AG08395 (cell line): ENCODE data around the gene ACE.
A peak's percentile ranks its signal among the peaks of the same experiment; 100 is the strongest.

ENCODE experiments used
- DNase-seq: peaks from one replicate; pipeline ENCODE4 v3.0.0; 2012; ENCODE audit warnings: mixed read lengths, low spot score

ACE gene

DNA sequence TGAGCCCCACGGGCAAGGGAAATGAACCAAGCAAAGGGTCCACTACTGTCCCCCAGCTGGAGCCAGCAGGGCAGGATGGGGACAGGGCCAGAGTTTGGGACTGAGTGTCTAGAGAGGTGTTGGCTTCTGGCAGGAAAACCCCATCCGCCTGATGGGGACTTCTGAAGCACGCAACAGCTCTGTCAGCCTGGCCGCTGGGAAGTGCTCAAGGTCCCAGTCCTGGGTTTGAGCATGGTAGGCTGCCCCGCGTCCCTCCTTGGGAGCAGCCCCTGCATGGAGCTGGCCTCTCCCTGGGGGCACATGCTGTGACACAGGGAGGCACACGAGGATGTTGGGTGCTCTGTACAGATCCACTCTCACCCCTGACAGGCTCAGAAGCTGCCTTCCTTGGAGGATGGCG is 14.6 kb downstream of the ACE start:
- DNase-seq: no peak

GRCh38 chr17:63491977-63492618 is 15.2 kb downstream of the ACE start:
- no peak for DNase-seq

- DNase-seq: no peak
Measured at GRCh38 chr17:63492940-63493339, 16.1 kb downstream of the ACE start.

- DNase-seq: no peak
Measured at GRCh38 chr17:63493411-63493810, 16.6 kb downstream of the ACE start.

- no peak for DNase-seq
Measured at GRCh38 chr17:63494300-63494928, 17.6 kb downstream of the ACE start.

DNA sequence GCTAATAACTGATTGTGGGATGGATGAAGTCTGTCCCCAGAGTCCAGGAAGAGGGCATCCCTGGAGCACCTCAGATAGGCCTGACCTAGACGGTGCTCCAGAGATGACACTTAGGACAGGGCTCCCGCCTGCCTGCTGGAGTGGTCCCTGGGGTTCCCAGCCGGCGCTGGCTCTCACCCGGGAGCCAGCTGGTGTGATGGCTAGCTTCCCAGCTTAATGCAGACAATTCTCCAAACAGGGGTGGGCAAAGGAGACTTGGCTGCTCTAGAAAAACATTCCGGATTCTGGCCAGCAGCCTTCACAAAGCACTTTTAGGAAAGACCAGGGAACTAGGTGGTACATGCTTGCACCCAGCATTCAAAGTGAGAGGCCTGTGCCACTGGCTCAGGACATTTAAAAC is 18.6 kb downstream of the ACE start:
- no peak for DNase-seq

GRCh38 chr17:63496177-63496576 is 19.3 kb downstream of the ACE start:
- no peak for DNase-seq

DNA sequence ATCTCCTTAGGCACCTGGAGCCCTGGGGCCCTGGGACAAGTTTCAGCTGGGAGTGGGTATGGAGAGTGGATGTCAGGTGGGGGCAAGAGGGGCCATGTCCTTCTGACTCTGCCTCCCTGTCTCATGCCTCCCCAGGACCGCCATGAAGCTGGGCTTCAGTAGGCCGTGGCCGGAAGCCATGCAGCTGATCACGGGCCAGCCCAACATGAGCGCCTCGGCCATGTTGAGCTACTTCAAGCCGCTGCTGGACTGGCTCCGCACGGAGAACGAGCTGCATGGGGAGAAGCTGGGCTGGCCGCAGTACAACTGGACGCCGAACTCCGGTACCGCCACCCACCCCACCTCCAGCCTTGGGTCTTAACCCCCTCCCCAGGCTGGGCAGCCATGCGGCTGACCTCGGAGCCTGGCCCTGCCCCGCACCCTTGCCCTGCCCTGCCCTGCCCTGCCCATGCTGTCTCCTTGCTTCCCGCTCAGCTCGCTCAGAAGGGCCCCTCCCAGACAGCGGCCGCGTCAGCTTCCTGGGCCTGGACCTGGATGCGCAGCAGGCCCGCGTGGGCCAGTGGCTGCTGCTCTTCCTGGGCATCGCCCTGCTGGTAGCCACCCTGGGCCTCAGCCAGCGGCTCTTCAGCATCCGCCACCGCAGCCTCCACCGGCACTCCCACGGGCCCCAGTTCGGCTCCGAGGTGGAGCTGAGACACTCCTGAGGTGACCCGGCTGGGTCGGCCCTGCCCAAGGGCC is 20.0 kb downstream of the ACE start:
- DNase-seq: no peak

DNA sequence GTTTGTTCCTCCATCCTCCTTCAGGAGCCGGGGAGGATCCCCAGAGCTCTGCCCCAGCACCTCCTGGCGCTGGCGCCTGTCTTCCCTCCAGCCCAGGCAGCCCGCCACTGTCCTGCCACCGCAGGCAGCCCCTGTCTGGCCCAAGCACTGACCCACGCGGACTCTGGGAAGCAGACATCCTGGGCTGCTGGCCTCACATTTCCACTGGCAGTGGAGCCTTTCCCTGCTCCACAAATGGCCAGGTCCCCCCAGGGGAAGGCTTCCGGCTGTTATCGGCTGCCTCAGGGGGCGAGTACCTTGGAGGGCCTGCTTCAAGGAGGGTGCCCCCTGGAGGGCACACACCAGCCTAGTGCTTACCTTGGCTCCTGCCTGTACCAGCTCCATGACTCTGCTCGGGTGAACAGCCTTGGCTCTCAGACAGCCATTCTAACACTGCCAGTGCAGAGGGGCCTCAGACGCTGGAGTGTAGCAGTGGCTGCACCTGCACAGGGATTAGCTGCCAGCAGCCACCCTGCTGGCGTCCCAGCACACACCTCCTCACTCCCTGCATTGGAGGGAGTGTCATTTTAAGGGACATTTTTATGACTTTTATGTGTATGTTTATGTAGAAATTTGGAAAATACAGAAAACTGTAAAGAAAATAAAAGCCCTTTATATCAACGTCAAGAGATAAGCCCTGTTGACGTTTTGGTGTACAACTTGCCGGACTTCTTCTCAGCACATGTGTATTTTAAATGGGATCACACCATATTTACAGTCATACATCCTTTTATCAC is 21.0 kb downstream of the ACE start:
- no peak for DNase-seq

DNA sequence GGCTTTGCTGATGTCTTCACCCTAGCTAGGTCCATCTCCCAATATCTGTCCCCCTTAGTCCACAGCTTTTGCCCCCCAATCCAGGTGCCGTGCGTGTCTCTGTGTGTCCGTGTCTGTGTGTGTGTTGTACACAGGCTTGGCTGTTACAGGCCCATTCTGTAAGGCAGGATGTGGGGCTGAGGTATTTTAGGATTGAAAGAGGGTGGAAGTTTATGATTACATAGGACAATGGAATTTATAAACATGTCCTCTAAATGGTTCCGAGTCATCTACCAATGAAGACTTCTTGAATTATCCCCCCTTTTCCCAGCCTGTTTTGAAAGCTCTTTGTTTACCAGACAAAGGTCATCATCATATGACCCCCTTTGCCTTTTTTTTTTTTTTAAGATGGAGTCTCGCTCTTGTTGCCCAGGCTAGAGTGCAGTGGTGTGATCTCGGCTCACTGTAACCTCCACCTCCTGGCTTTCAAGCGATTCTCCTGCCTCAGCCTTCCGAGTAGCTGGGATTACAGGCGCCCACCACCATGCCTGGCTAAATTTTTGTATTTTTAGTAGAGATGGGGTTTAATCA is 21.9 kb downstream of the ACE start:
- peak; percentile 68 for DNase-seq

- DNase-seq: no peak
Measured at GRCh38 chr17:63500543-63501390, 23.9 kb downstream of the ACE start.

DNA sequence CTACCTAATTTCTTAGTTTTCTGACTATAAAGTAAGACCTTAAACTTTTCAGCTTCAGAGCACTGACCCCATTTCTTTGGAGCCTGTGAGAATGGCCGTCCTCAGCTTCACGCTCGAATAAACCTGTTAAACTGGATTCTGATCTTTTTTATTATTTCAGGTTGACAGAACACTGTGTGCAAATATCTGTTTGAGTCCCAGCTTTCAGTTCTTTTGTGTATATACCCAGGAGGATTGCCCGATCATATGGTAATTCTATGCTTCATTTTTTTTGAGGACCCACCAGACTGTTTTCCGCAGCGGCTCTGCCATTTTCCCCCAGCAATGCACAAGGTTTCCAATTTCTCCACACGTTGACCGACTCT is 26.5 kb downstream of the ACE start:
- no peak for DNase-seq

DNA sequence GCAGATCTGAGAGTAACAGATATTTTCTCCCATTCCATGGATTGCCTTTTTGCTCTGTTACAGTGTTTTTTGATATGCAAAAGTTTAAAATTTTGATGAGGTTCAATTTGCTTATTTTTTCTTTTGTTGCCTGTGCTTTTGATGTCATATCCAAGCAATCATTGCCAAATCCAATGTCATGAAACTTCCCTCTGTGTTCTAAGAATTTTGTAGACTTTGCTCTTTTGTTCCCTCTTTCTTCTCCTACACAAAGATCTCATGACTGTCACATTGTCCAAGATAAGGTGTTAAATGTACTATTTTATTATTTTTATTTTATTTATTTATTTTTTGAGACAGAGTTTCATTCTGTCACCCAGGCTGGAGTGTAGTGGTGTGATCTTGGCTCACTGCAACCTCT is 27.4 kb downstream of the ACE start:
- no peak for DNase-seq

DNA sequence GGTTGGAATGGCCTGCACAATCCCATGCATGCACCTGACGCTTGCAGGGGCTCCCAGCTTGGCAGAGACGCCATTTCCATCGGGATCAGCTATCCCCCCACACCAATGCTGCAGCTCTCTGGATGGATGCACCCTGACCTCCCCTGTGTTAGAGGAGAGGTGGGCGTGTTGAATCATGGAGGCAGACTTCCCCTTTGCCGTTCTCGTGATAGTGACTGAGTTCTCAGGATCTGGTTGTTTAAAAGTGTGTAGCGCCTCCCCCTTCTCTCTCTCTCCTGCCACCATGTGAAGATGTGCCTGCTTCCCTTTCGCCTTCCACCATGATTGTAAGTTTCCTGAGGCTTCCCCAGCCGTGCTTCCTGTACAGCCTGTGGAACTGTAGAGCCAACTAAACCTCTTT is 28.5 kb downstream of the ACE start:
- no peak for DNase-seq

DNA sequence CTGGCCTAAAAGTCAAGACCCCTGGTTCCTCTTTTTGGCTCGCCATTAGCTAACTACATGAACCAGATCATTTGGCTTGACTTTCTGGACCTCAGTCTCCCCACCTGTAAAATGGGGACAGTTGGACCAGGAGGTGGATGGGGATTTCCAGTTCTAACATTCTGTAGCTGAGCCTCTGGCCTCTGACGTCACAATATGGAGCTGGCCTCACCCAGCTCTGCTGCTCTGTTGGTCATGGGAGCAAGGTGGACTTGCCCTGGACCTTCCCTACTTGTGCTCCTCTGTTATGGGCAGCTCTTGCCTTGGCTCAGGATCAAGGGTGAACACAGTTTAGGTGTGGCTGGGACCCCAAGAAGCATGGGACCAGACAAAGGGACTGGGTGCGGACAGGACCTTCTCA is 29.8 kb downstream of the ACE start:
- no peak for DNase-seq

DNA sequence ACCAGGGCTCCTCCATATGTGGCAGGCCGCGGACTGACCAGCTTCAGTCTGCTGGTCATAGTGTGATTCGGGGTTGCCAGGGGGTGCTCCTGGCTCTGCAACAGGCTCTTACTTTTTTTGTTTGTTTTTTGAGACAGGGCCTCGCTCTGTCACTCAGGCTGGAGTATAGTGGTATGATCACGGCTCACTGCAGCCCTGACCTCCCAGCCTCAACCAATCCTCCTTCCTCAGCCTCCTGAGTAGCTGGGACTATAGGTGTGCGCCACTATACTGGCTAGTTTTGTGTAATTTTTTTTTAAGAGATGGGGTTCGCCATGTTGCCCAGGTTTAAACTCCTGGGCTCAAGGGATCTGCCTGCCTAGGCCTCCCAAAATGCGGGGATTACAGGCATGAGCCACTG is 34.5 kb downstream of the ACE start:
- DNase-seq: no peak

GRCh38 chr17:63512388-63512787 is 35.5 kb downstream of the ACE start:
- DNase-seq: no peak

GRCh38 chr17:63512896-63513644 is 36.2 kb downstream of the ACE start:
- DNase-seq: no peak

- no peak for DNase-seq
Measured at GRCh38 chr17:63514477-63514876, 37.6 kb downstream of the ACE start.

DNA sequence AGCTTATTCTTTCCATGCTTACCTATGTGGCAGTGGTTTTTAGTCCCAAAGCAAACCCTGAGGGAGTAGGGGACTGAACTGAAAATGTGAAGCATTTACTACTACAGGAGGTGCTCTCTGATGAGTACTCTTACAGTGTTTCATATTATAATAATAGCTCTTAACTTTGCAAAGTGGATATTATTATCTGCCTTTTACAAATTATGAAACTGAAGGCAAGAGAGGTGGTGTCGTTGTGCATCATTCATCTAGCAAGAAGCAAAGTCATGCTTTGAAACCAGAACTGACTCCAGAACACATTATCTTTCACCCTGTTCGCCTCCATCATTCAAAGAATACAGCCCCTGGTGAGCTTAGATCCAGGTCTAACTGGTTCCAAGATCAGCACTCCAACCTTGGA is 38.1 kb downstream of the ACE start:
- no peak for DNase-seq

GRCh38 chr17:63515426-63515825 is 38.6 kb downstream of the ACE start:
- no peak for DNase-seq
